ENCODE measurements around the gene ZNF813. TPM values are rescaled to one million over a fixed set of nuclear protein-coding genes. Genes with fewer than 3 reads are reported as not detected.
A peak's percentile ranks its signal among the peaks of the same experiment; 100 is the strongest.
"Not testable (repeated sequence)": the region's sequence is repeated elsewhere in the genome, so short reads cannot be mapped to it uniquely, and the experiment has no call there.

The ZNF813 gene
- total and polyA plus RNA-seq, 11 donors = 0.42 to 2.5 (median 1.1) TPM

DNA sequence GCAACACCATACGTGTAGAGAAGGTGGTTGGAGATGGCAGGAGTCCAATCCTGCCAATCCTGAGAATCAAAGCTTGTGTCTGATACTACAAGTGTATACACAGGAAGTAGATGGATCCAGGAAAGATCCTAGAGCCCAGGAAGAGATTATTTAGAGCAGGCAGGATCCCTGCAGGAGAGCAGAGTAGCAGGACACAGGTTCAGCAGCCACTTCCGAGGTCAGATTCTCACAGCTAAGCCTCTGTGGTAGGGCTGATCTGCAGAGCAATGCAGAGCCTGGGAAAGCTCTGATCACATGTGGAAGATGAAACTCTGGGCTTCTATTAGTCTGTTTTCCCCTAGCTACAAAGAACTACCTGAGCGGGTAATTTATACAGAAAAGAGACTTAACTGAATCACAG, 41.9 kb downstream of the ZNF813 start:
- intact Hi-C loops (cut with DNase I) = loop anchor here in 4 of 10 donors (5.0 to 10.0 kb wide), 2 partner anchors 235 to 238 kb away; no protein-coding TSS in a partner anchor
- TF ChIP-seq, protein P1, sequence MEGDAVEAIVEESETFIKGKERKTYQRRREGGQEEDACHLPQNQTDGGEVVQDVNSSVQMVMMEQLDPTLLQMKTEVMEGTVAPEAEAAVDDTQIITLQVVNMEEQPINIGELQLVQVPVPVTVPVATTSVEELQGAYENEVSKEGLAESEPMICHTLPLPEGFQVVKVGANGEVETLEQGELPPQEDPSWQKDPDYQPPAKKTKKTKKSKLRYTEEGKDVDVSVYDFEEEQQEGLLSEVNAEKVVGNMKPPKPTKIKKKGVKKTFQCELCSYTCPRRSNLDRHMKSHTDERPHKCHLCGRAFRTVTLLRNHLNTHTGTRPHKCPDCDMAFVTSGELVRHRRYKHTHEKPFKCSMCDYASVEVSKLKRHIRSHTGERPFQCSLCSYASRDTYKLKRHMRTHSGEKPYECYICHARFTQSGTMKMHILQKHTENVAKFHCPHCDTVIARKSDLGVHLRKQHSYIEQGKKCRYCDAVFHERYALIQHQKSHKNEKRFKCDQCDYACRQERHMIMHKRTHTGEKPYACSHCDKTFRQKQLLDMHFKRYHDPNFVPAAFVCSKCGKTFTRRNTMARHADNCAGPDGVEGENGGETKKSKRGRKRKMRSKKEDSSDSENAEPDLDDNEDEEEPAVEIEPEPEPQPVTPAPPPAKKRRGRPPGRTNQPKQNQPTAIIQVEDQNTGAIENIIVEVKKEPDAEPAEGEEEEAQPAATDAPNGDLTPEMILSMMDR (IDR thresholded peaks at IDR 0.05) = no peak
- TF ChIP-seq POLR2A (IDR thresholded peaks at IDR 0.05) = no peak
- 53 to 61% (median 58%) methylated on average over 3 of the region's 3 CpGs for whole genome bisulfite sequencing, 4 donors

DNA sequence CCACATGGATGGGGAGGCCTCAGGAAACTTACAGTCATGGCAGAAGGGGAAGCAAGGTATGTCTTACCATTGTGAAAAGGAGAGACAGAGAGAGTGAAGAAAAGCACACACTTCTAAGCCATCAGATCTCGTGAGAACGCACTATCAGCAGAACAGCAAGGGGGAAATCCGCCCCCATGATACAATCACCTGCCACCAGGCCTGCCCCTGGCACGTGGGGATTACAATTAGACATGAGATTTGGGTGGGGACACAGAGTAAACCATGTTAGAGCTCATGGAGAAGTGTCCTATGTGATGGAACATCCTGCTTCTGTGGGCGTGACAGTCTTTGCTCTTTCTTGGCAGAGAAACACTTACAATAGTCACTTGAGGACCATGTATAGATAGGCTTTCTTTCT, 42.3 kb downstream of the ZNF813 start:
- intact Hi-C loops (cut with DNase I) = loop anchor here in 8 of 10 donors (2.0 to 10.0 kb wide), 6 partner anchors 83 to 315 kb away; partner anchors contain the start of gene ZNF665 (in 3 of the 8)
- Histone ChIP-seq H3K27me3 (peaks cover 0 to 12% (median 0%) of the 10 kb centered on the region in 9 donors), H3K9me3 (no peaks in the 10 kb centered on the region), H3K4me3 (no peak overlapping the region), H3K27ac (no peak overlapping the region), H3K36me3 (no peaks in the 10 kb centered on the region), H3K4me1 (peaks cover 0 to 5% (median 0%) of the 10 kb centered on the region in 12 donors)
- TF ChIP-seq POLR2A (IDR thresholded peaks at IDR 0.05) = no peak
- TF ChIP-seq, protein P1 (IDR thresholded peaks at IDR 0.05) = no peak
- DNase-seq (no peak), ATAC-seq (no peak)
- WGBS, 4 donors = 59 to 69% (median 62%) methylated on average over 5 of the region's 5 CpGs

More for the DNA sequence above, 41.9 kb downstream of the ZNF813 start:
- H3K9me3 ChIP-seq = no peaks in the 10 kb centered on the region
- peaks cover 0 to 12% (median 0%) of the 10 kb centered on the region in 9 donors for H3K27me3 ChIP-seq
- ATAC-seq (no peak), DNase-seq (no peak)
- no peaks in the 10 kb centered on the region for H3K36me3 ChIP-seq
- H3K4me3 ChIP-seq = no peak overlapping the region
- H3K27ac ChIP-seq = no peak overlapping the region
- peaks cover 0 to 6% (median 0%) of the 10 kb centered on the region in 12 donors for H3K4me1 ChIP-seq

DNA sequence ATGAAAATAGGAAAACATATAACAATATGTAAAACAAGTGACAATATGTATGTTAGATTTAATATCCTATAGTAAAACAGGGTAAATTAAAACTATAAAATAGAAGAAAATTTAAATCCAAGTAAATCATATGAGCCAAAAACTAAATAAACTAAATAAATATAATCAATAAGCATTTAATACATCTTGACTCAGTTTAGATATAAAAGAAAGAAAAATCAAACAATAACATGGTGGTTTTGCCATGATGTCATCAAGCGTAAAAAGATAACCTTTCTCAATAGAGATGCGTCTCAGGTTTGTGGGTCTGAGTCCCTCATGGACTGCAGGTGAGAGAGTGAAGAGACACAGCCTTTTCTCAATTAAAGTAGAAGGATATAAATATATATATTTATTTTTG, 43.8 kb downstream of the ZNF813 start:
- no peak for ATAC-seq
- no peak overlapping the region for H3K4me3 ChIP-seq
- WGBS, 4 donors = 91 to 98% (median 93%) methylated on average over 2 of the region's 2 CpGs
- peaks cover 0 to 12% (median 0%) of the 10 kb centered on the region in 9 donors for H3K27me3 ChIP-seq
- TF ChIP-seq, protein P1 (IDR thresholded peaks at IDR 0.05) = no peak
- no peak for TF ChIP-seq POLR2A (IDR thresholded peaks at IDR 0.05)
- no peaks in the 10 kb centered on the region for H3K36me3 ChIP-seq
- DNase-seq = no peak
- no peaks in the 10 kb centered on the region for H3K9me3 ChIP-seq
- peaks cover 0 to 5% (median 0%) of the 10 kb centered on the region in 12 donors for H3K4me1 ChIP-seq
- intact Hi-C loops (cut with DNase I) = loop anchor here in 8 of 10 donors (2.0 to 10.0 kb wide), 4 partner anchors 84 to 317 kb away; partner anchors contain the start of gene ZNF665 (in 3 of the 8)
- H3K27ac ChIP-seq = no peak overlapping the region

DNA sequence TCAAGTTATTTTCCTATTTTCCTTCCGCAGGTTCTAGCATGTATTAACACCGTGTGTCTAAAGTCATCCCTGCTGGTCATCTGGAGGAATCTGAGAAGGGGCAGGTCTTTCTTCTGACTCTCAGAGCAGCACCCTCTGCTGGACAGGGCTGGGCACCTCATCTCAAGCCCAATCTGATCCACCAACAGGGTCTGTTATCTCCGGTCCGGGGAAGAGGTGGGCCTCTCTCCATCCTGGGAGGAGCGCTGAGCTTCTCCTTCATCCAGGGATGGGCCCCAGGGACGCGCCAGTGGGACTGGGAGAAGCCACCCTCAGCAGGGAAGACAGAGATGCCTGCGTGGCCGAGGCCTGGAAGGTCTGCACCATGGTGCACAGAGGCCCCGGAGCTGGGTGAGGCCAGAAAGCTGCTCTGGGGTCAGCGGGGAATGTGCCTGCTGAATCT, 44.4 kb downstream of the ZNF813 start:
- peak in 3 of 4 donors; percentile 77 to 85 (median 83) for ATAC-seq
- Histone ChIP-seq H3K36me3 (no peaks in the 10 kb centered on the region), H3K27ac (no peak overlapping the region), H3K4me1 (peaks cover 0 to 5% (median 0%) of the 10 kb centered on the region in 12 donors), H3K9me3 (no peaks in the 10 kb centered on the region), H3K4me3 (no peak overlapping the region), H3K27me3 (peaks cover 0 to 8% (median 0%) of the 10 kb centered on the region in 9 donors)
- TF ChIP-seq, protein P1 (IDR thresholded peaks at IDR 0.05) = peak; percentile 44 to 77 (median 60)
- no peak for TF ChIP-seq POLR2A (IDR thresholded peaks at IDR 0.05)
- peak in 4 of 5 donors; percentile 32 to 58 (median 50) for DNase-seq
- 31 to 38% (median 38%) methylated on average over 9 to 11 of the region's 11 CpGs for WGBS, 4 donors
- intact Hi-C loops (cut with DNase I) = loop anchor here in 8 of 10 donors (2.0 to 10.0 kb wide), 4 partner anchors 85 to 317 kb away; partner anchors contain the start of gene ZNF665 (in 3 of the 8)

DNA sequence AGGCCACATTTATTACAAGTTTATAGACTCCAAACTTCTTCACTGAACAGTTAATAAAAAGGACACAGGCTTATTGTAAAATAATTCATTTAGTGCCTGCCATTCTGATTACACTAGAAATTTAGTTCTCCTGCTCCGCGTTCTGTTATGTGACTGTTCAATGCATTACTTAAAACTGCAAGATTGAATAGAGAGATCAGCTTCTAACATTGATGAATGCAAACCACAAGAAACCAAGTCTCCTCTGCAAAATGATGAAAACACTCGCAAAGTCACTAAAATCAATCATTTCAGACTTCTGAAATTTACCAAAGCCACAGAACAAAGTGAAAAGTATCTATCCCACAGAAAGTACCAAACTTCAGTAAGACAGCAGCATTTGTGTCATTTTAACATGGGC, 47.5 kb downstream of the ZNF813 start:
- H3K4me1 ChIP-seq, ATAC-seq, H3K36me3 ChIP-seq, H3K9me3 ChIP-seq, H3K4me3 ChIP-seq, H3K27ac ChIP-seq, H3K27me3 ChIP-seq, DNase-seq: not testable (repeated sequence)
- 88 to 99% (median 98%) methylated on average over 3 of the region's 3 CpGs for WGBS, 4 donors
- intact Hi-C loops (cut with DNase I) = loop anchor here in 5 of 10 donors (5.0 to 10.0 kb wide), 3 partner anchors 83 to 320 kb away; partner anchors contain the start of genes ZNF665 (in 3 of the 5) and ZNF761 (in 1 of the 5)
